ENCODE measurements around the gene DLL1.
A peak's percentile ranks its signal among the peaks of the same experiment; 100 is the strongest.

The DLL1 gene

GRCh38 chr6:170281331-170282292 lies 9.3 kb downstream of the DLL1 start:
- no peak for DNase-seq (ENCODE audit: low spot score)

GRCh38 chr6:170280689-170281045 lies 10.2 kb downstream of the DLL1 start:
- no peak for DNase-seq (ENCODE audit: low spot score)

- peak; percentile 74 for DNase-seq (ENCODE audit: low spot score)
Observed at GRCh38 chr6:170279977-170280688, 10.7 kb downstream of the DLL1 start.

- no peak for DNase-seq (ENCODE audit: low spot score)
Observed at GRCh38 chr6:170279426-170279825, 11.5 kb downstream of the DLL1 start.

GRCh38 chr6:170278743-170279094 lies 12.2 kb downstream of the DLL1 start:
- no peak for DNase-seq (ENCODE audit: low spot score)

- DNase-seq (ENCODE audit: low spot score) = no peak
Observed at GRCh38 chr6:170277893-170278742, 12.8 kb downstream of the DLL1 start.

GRCh38 chr6:170276369-170277057 lies 14.4 kb downstream of the DLL1 start:
- no peak for DNase-seq (ENCODE audit: low spot score)

GRCh38 chr6:170274713-170275560 lies 15.9 kb downstream of the DLL1 start:
- no peak for DNase-seq (ENCODE audit: low spot score)

GRCh38 chr6:170273681-170274080 lies 17.2 kb downstream of the DLL1 start:
- no peak for DNase-seq (ENCODE audit: low spot score)

- DNase-seq (ENCODE audit: low spot score) = no peak
Observed at GRCh38 chr6:170273191-170273590, 17.7 kb downstream of the DLL1 start.

- no peak for DNase-seq (ENCODE audit: low spot score)
Observed at GRCh38 chr6:170272341-170273065, 18.4 kb downstream of the DLL1 start.

- DNase-seq (ENCODE audit: low spot score) = no peak
Observed at GRCh38 chr6:170271771-170272314, 19.0 kb downstream of the DLL1 start.

GRCh38 chr6:170270984-170271593 lies 19.8 kb downstream of the DLL1 start:
- DNase-seq (ENCODE audit: low spot score) = no peak

GRCh38 chr6:170269846-170270541 lies 20.9 kb downstream of the DLL1 start:
- DNase-seq (ENCODE audit: low spot score) = no peak

GRCh38 chr6:170269151-170269845 lies 21.6 kb downstream of the DLL1 start:
- DNase-seq (ENCODE audit: low spot score) = no peak

- DNase-seq (ENCODE audit: low spot score) = no peak
Observed at GRCh38 chr6:170268216-170269129, 22.4 kb downstream of the DLL1 start.

GRCh38 chr6:170267688-170268087 lies 23.2 kb downstream of the DLL1 start:
- no peak for DNase-seq (ENCODE audit: low spot score)

Measured in AG08395 (cell line).